GM18517 (cell line): Measurements from ENCODE around the gene LAMB1.

Experiments
- ATAC-seq: cut with Tn5 transposase; IDR thresholded peaks from one replicate; pipeline ENCODE4 v1.9.1; 2021; ENCODE audit warnings: mild to moderate bottlenecking, moderate library complexity; ENCODE audit not compliant: unreplicated experiment

Gene LAMB1

DNA sequence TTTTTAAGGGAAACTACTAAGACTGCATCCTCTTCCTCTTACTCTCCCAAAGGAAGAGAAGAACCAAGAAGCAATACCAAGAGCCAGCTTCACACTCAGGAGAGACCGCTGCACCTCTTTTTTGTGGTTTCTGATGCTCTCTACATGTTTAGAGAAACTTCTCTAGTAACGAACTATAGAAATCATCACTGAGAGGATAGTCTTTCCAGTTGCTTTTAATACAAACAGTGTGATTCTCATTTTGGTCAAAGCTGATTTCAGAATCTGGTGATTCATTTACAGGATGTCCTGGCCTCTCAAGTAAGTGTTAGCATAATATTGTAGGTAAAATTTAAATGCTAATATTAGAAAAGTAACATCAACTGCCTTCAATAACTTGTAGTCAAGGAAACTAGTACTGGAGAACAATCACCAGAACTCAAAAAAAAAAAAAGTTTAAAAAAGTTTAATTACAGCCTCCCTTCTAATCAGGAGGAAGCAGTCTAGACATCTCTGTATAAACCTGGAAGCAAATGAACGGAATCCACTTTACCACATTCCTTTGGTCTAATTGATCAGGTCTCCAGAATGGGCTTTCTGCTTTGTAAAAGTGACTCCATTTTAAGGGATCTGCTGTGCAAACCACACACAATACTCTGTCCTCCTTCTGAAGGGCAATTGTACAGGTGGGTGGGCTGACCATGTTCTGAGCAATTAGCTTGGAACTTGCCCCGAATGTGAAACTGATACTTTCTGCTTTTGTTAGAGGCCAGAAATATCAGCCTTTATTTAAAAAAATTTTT, 3.0 kb downstream of the LAMB1 start:
- ATAC-seq, result no peak

GRCh38 chr7:107998660-107999480, 4.1 kb downstream of the LAMB1 start:
- no peak for ATAC-seq

- ATAC-seq, result no peak
Observed at GRCh38 chr7:107998150-107998549, 4.8 kb downstream of the LAMB1 start.

DNA sequence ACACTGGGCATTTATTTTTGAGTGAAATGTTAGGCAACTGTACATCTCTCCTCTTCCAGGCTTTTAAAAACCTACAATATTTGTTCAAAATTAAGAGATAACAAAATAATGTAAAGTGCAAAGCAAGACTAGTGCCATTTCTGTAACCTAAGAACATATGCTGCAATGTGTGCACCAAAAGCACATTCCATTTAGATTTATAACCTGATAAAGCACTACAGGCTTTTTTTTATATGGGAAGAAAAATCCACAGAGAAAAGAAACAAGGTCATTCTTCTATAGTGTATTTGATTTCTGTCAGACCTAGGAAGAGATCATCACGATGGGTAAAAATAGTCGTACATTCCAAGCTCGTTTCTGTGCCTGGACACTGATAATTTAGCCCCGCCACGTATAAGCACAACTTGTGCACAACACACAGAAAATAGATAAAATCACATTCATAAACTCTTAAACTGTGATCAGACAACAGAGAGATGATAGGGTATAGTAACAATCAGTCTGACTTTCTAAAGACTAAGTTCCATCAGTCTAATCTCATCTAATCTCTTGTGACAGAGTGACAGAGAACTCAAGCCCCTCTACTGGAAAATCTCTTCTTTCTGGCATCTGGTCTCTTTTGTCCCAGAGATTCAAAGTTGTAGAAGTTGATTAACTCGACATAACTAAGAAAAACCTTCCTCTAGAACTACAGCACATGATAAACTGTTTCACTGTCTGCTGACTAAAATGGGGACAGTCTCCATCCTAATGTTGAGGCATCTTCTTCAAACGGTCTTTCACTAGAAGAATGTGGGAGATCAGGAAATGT, 6.7 kb downstream of the LAMB1 start:
- no peak for ATAC-seq

DNA sequence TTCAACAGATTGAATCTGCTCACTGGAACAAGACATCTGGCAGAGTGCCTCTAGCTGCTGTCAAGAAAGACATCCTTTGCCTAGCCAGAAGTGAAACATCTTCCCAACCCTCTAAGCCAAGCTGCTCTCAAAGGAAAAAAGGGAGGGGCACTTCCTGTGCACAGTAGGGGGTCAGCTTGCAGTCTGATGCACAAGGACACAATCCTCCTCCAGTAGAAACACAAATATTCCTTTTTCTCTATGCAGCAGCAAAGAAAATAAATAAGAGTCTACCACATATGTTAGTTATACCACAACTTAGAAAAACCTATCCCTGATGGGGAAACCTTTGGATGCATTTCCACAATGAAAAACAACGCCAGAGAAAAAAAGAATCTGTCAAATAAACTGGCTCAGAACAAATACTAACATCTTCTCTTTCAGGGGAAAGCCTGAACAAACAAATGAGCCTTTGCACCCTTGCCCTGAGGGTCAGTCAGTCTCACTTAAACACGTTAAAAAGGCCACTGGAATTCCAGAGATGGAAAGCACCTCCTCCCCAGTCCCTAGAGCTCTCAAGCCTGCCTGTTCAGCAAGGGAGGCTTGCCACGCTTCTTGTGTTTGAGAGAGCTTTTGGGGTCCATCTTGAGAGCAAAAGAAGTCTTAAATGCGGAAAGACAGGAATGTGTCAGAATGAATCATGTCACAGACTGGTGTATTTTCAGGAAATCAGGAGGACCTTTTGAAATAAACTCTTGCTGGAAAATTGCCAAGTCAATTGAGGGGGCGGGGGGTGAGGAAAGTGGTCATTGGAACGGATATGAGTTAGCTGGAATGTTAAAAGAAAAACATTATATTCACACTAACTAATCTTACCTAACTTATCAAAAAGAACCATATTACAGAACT, 7.5 kb downstream of the LAMB1 start:
- ATAC-seq, result no peak

DNA sequence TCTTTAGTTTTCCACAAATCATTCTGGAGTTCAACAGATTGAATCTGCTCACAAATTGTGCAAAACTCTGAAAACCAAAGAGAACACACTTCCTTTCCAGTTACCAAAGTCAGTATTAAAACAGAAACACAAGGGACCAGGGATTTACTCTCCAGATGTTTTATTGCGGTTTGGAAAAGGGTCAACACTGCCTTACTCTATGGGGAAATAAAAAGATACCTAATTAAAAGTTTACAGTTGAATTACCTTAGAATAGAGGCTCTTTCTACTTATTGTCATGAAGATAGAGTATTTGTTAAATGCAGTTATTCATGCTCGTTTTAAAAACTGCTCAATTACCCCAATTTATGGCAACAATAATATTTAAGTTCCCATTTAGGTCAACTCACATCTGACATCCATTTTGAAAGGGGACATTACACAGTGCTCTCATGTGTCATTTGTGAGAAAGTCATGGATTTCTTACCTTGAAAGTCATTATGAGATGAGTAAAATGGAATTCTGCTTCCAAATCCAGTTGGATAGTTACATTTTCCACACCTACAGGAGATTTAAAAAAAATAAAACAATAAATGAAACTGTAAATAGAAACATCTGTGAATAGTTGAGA, 8.4 kb downstream of the LAMB1 start:
- ATAC-seq, result no peak

GRCh38 chr7:107993891-107994291, 9.1 kb downstream of the LAMB1 start:
- ATAC-seq, result no peak

- no peak for ATAC-seq
Observed at GRCh38 chr7:107989618-107990373, 13.2 kb downstream of the LAMB1 start.

GRCh38 chr7:107982918-107983389, 20.0 kb downstream of the LAMB1 start:
- ATAC-seq, result no peak

DNA sequence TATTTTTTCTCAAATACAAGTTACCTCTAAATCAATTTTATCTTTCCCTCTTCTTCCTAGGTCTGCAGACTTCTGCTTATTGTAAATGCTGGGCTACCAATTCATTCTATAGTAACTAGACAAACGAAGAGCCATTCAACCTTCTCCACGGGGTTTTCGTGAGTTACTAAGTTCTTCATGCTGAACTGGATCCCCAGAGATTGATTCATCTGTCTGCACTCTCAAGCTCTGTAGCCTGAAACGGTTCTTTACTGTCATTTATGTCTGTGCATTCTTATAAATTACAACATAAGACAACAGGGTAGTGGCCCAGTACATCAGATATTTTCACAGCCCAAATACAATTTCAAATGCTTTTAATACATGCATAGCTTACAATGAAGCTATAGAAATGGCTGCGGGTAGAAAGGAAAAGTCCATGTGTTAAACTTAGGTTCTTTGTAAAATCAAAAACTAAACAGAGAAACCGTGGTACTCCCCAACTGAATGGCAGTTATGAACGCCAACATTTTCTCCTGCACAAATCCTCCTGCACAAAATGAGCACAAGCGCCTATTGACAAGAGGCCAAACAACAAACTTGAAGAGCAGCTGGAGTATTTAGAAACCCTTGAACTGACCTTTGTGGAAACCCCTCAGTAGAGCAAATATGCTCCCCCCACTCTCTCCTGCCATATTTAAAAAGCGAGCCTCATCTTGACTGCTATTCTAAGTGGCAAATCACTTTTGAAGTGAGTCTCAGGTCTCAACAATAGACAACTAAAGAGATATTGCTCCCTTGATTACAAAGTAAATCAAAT, 20.7 kb downstream of the LAMB1 start:
- ATAC-seq, result no peak

- ATAC-seq, result no peak
Observed at GRCh38 chr7:107981466-107981865, 21.5 kb downstream of the LAMB1 start.

DNA sequence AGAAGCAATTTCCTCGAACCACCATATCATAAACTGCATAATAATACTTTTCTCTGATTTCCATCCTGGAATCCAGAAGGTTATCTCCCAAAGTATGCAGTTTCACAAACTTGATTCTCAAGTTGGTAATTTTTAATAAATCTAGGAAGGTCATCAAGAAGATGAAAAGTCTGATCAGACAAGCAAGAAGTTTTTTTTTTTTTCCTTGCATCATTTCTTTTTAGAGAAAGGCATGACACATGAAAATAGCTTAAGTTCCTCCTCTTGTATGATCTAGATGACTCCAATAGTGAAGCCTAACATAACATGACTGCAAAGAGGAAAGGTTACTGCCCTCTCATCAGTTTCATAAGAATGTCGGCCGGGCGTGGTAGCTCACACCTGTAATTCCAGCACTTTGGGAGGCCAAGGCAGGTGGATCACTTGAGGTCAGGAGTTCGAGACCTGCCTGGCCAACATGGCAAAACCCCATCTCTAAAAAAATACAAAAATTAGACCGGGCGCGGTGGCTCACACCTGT, 22.2 kb downstream of the LAMB1 start:
- ATAC-seq, result no peak

DNA sequence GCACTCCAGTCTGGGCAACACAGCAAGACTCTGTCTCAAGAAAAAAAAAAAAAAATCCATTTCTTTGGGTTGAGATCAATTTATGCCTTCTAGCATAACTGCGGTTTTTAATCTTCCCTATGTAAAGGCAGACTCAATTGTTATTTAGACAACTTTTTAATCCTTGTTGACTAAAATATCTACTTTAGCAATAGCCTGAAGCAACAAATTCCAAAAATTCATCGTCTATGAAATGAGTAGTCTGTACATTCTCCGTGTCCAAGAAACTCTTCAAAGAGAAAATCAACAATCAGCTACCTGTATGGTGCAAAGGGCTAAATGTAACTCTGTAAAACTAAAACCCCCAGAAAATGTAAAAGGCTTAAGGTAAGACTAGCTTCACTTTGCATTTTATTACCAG, 22.8 kb downstream of the LAMB1 start:
- ATAC-seq, result no peak

GRCh38 chr7:107978815-107979408, 24.0 kb downstream of the LAMB1 start:
- no peak for ATAC-seq

GRCh38 chr7:107977048-107977447, 25.9 kb downstream of the LAMB1 start:
- no peak for ATAC-seq

DNA sequence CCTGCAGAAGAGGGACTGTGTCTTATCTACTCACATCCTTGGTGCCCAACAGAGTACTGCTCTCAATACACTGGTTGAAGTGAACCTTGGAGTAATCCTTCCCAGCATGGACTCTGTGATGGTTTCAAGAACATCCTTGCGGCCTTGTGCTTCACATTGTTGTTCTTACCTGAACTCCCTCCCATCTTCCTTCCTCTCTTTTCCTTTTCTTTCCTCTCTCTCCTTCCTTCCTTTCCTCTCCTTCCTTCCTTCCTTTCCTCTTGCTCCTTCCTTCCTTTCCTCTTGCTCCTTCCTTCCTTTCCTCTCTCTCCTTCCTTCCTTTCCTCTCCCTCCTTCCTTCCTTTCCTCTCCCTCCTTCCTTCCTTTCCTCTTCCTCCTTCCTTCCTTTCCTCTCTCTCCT, 26.3 kb downstream of the LAMB1 start:
- ATAC-seq, result no peak

GRCh38 chr7:107975394-107976013, 27.5 kb downstream of the LAMB1 start:
- no peak for ATAC-seq
